Hematopoietic multipotent progenitor cell treated with erythropoietin and hydrocortisone succinate and interleukin-3 and kit ligand, for 4 days (in vitro differentiated cells): Measurements from ENCODE around the gene KCNJ18.
"Not testable (repeated sequence)": the region's sequence is repeated elsewhere in the genome, so short reads cannot be mapped to it uniquely, and the experiment has no call there.

Experiments used
- DNase-seq: peaks from one replicate; pipeline ENCODE4 v3.0.0-alpha.2; 2015

The KCNJ18 gene

GRCh38 chr17:21705021-21705601 lies 12.8 kb downstream of the KCNJ18 start:
- DNase-seq, result no peak

DNA sequence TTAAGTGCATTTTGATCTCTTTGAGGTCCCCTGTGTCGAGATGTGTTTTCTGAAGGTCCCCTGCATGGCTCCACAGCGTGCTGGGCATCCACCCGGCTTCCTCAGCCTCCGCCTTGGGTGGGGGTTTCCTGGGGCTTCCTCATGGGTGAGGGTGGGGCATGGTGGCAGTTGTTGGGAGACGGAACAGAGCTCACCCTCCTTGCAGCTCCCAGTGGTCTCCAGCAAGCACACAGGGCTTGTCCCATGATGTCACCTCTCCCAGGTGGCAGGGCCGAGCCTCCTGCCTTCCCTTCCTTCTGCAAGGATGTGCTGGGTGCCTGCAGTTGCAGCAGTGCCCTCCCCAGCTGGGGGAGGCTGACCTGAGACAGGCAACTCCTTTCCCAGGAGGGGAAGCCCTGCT lies 13.4 kb downstream of the KCNJ18 start:
- DNase-seq, result not testable (repeated sequence)

GRCh38 chr17:21706546-21706945 lies 14.2 kb downstream of the KCNJ18 start:
- DNase-seq, result not testable (repeated sequence)

- not testable (repeated sequence) for DNase-seq
These were observed 14.8 kb downstream of the KCNJ18 start for GRCh38 chr17:21707131-21707530.

GRCh38 chr17:21707711-21708611 lies 15.6 kb downstream of the KCNJ18 start:
- not testable (repeated sequence) for DNase-seq

DNA sequence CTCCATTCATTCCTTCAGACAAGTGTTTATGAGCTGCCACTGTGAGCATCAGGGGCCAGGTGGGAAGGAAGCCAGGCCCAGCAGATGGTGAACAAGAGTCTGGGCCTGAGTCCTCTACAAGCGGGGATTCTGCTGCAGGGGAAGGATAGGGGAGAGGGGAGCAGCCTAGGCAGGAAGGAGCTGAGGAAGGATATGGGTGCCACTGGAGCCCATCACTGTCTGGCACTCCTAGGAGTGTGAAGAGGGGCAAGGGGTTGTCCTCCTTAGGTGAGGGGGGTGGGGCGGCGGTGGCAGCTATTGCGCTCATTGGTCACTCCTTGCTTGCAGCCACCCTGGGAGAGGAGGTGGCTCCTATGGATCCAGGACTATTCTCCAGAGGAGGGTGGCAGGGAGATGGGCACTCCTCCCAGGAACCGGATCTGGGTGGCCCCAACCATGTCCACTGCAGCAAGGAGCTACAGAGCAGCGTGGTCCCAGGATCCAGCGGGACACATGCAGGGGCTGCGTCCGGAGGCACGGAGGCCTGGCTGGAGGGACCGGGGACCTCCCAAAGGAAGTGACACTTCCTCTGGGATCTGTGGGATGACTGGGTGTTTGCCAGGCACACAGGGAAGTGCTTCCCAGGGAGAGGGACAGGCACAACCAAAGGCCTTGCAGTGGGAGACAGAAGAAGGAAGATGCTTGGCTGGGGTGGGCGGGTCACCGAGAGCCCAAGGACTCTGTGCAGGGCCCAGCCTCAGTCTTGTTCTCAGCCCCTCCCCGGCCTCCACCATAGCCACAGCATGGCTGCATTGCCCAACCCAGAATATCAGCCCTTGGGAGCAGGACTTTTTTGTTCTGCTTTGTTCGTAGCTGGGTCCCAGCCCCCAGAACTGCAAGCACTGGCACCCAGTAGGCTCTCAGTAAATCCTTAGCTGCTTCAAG lies 16.6 kb downstream of the KCNJ18 start:
- not testable (repeated sequence) for DNase-seq

- DNase-seq, result not testable (repeated sequence)
These were observed 17.7 kb downstream of the KCNJ18 start for GRCh38 chr17:21709994-21710393.

- DNase-seq, result not testable (repeated sequence)
These were observed 18.2 kb downstream of the KCNJ18 start for GRCh38 chr17:21710486-21710885.

GRCh38 chr17:21711182-21711581 lies 18.9 kb downstream of the KCNJ18 start:
- no peak for DNase-seq

- not testable (repeated sequence) for DNase-seq
These were observed 20.7 kb downstream of the KCNJ18 start for GRCh38 chr17:21713020-21713419.

- DNase-seq, result not testable (repeated sequence)
These were observed 21.3 kb downstream of the KCNJ18 start for GRCh38 chr17:21713631-21714030.

- DNase-seq, result not testable (repeated sequence)
These were observed 22.4 kb downstream of the KCNJ18 start for GRCh38 chr17:21714676-21715075.

- DNase-seq, result not testable (repeated sequence)
These were observed 23.6 kb downstream of the KCNJ18 start for GRCh38 chr17:21715877-21716276.

- DNase-seq, result not testable (repeated sequence)
These were observed 26.6 kb downstream of the KCNJ18 start for GRCh38 chr17:21718971-21719370.

- not testable (repeated sequence) for DNase-seq
These were observed 27.3 kb downstream of the KCNJ18 start for GRCh38 chr17:21719511-21720226.

DNA sequence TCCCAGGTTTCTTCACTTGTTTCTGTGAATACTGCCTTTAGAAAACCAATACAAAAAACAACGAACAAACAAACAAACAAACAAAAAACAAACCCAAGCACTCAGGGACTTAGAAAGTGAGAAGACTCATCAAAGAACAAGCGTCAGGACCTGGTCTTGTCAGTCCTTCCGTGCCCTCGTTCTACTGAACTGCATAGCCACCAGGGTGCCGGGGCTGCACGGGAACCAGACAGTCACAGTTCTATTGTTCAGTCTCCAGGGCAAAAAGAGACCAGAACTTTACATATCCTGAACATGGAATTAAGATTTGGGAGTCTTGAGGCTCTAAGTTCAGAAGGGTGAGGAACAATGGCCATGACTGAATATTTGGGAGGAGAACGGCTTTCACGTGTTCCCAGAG lies 28.2 kb downstream of the KCNJ18 start:
- DNase-seq, result not testable (repeated sequence)

GRCh38 chr17:21722268-21722667 lies 29.9 kb downstream of the KCNJ18 start:
- not testable (repeated sequence) for DNase-seq

- not testable (repeated sequence) for DNase-seq
These were observed 32.1 kb downstream of the KCNJ18 start for GRCh38 chr17:21724216-21725006.

DNA sequence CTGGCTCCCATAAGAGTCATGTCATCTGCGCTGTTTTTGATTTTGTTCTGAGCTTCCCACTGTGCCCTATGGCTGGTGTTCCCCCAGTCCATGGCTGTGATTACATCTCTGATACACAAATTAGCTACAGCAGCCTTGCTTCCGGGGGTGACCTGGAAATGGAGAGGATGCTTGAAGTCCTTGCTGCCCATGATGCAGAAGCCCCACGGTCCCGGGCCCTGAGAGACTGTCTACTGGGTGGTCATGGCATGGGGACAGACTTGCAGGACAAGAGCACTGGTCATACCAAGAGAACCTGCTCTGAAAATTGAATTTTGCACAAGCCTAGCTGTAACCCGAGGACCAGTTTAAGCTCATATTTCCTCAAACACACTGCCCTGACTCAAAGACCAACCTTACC lies 38.8 kb downstream of the KCNJ18 start:
- not testable (repeated sequence) for DNase-seq

DNA sequence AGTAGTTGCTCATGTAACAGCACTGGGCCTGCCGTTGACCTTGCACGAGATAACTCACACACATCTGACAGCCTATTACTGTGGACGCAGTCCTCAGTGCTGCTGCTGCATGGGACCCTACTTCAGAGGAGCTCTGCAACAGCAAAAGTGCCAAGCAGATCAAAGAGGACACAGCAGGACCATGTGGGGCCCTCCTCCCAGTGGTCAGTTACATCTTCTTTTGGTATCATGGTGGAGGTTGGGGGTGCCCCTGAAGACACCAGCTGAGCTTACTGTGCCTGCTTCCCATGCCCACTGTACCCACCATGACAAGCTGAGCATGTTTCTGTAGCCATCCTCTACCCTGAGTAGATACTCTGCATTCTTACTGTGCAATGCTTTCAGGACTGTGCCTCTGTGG lies 41.6 kb downstream of the KCNJ18 start:
- DNase-seq, result not testable (repeated sequence)

- not testable (repeated sequence) for DNase-seq
These were observed 43.5 kb downstream of the KCNJ18 start for GRCh38 chr17:21735814-21736213.
